Cerebellar cortex (tissue), 1 donor: ENCODE data around the gene MRPL14.
"Not testable (repeated sequence)": the region's sequence is repeated elsewhere in the genome, so short reads cannot be mapped to it uniquely, and the experiment has no call there.

ENCODE experiments used
- DNase-seq: peaks from one replicate; pipeline ENCODE4 v3.0.0-alpha.2; 2015; ENCODE audit warnings: low spot score

Gene MRPL14

GRCh38 chr6:44097782-44098317, 29.4 kb downstream of the MRPL14 start:
- no peak for DNase-seq

- peak; percentile 87 for DNase-seq
Observed at GRCh38 chr6:44096612-44097011, 30.6 kb downstream of the MRPL14 start.

- not testable (repeated sequence) for DNase-seq
Observed at GRCh38 chr6:44095243-44095623, 32.0 kb downstream of the MRPL14 start.

- no peak for DNase-seq
Observed at GRCh38 chr6:44094403-44095242, 32.6 kb downstream of the MRPL14 start.

DNA sequence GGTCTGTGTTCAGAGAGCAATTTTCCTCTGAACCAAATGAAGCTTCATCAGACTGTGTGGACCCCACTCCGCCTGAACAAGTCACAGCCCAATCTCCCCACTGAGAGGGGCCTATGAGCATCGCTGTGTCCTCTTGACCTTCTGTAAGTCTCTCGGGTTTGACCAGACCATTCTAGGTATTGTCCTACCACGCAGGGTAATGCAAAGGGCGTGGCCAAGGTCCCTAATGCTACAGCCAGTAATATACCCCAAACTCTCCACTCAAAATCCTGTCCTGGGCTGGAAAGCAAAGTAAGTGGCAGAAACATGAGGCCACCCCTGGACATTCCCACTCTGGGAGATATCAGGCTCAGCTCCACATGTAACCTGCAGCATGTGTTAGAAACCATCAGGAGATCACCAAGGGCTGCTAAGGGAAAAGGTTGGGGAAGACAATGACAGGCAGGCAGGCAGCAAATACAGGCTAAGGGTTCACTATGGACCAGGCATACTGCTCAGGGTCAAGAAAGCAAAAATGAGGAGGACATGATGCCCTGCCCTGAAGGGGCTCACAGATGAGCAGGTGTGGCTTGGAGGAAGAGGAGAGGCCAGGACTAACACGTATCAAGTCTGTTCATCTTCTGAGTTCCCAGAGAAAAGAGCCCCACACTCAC, 33.4 kb downstream of the MRPL14 start:
- DNase-seq: no peak

DNA sequence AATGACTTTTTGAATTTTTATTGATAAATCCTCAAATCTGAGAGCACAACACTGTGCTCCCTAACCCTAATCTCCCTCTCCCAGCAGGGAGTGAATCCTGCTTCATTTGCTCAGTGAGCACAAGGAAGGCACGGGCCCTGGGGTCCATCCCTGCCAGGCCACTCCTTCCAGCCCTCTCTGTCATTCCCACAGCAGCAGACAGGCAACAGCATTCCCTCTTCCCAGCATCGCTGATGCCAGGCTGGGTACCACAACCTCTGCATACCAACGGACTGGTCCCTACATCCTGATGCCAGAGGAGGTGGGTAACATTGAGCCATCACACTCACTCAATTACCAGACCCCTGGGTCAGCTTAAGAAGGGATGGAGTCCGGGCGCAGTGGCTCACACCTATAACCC, 34.2 kb downstream of the MRPL14 start:
- DNase-seq: no peak

DNA sequence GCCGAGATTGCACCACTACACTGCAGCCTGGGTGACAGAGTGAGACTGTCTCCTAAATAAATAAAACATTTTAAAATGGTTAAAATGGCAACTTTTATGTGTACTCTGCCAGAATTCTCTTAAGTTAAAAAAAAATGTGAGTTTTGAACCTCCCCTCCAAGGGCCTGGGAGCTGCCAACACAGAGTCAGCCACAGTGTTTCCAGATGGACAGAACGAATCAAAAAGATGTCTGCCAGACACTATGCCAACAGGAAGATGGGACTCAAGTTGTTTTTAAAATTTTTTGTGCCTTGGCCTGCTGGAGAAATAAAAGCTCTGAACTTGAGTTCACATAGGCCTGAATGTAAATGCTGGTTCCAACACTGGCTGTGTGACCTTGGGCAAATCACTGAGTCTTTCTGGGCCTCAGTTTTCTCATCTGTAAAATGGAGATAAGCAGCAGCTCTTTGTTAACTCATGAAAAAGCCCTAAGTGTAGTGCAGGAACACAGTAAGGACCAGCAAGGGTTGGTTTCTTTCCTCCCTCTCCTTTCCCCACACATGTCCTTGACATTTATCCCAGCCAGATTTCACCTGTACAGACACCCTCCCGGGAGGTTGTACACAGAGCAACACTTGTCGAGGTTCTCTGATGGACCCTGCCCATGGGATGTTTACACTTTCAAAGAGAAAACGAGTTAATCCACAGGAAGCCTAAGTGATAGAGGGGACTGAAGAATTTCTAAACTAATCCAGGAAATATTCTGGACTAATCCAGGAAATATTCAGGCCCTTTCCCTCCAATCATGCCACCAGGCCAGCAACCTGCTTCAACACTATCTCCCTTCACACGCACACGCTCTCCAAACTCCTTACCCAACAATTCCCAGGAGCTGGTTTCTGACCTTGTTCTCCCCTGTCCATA, 35.0 kb downstream of the MRPL14 start:
- DNase-seq: no peak

GRCh38 chr6:44091356-44091755, 35.9 kb downstream of the MRPL14 start:
- DNase-seq: not testable (repeated sequence)

DNA sequence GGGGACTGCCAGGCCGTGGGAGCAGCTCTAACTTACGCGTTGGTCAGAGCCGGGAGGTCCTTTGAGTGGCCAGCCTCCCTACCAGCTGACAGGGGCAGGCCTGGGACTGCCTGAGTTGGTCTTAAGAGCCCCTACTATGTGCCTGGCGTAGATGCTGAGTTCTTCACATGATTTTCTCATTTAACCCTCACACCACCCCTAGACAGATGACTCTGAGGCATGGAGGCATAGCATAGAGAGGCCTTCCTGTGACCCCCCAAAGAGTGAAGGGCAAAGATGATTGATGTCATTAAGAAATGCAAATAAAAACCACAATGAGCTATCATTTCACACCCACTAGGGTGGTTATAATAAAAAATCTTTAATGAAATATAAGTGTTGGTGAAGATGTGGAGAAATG, 36.8 kb downstream of the MRPL14 start:
- DNase-seq: no peak

DNA sequence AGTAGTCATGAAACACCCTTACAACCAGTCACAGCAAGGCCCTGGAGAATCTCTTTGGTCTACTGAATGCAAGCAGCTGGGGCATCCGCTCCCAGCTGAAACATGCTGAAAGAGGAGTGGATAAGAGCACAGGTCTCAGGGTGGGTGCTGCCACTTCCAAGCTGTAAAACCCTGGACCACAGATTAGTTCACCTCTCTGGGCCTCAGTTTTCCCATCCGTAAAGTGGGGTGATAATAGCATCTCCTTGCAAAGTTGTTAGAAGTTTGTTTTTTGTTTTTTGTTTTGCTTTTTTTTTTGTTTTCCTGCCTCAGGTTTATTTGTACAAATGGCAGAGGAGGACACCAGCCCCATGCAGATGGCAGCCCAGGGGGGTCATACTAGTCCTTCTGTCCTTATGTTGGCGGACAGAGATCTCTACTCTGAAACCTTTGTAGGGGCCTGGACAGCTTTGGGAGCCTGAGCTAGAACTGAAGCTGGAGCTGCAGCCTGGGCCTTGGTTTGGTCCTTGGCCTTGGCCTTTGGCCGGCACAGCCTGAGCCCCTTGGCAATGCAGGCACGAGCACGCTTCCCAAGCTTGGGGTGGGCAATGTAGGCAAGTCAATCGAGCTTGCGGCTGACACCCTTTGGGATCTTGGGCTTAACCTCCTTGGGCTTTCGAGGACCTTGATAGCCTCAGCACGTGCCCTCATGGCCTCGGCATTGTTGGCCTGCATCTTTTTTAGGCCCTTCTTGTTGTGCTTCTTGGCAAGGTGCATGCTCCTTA, 38.2 kb downstream of the MRPL14 start:
- DNase-seq: no peak

DNA sequence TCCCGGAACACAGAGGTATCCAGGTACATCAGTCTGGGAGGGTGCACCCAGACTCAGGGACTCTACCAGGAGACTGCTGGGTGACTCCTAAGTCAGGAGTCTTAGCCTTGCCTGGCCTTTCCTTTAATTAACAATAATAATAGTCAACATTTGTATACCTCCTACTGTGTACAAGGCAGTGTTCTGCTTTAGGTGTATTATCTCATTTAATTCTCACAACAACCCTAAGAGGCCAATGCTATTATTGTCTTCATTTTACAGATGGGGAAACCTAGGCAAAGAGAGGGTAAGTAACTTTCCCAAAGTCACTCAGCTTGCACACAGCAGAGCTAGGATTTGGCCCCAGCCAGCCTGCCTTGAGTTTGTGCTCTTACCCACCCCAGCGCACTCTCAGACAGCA, 39.6 kb downstream of the MRPL14 start:
- no peak for DNase-seq

DNA sequence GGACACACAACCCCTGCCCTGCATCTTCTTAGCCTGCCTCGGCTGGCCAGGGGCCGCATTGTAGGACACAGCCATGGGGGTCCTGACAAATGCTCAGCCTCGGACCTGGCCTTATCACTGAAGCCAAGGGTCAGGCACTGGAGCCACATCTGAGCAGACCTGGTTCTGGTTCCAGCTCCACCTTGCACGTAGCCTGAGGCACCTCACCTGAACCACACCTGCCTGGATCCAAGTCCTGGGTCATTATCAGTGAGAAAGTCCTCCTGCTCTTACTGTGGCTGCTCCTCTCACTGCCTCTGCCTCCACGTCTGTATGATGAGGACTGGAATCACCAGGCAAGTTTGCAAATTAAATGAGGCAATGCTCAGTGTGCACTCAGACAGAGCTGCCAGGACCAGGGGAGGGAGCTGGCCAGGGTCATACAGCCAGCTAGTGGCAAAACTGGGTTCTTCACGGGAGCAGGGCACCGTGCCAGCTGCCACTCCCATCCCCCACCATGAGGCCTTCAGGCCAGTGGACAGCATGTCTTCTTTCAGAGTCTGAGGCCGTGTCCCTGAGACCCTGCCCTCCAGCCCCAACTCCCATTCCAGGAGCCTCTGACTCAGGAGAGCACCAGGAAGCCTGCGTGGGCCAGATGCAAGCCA, 40.2 kb downstream of the MRPL14 start:
- DNase-seq: no peak

DNA sequence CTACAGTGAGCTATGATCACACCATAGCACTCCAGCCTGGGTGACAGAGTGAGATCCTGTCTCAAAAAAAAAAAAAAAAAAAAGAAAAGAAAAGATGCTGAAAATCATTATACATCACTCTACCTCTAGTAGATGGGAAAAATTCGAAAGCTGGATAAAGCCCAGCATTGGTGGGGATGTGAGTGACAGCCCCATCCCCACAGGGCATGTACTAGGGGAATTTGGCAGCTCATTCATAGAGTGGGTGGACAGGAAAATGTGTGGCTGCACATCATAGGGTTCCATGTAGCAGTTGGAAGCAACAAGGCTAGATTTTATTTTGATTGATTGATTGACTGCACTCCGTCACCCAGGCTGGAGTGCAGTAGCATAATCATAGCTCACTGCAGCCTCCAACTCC, 42.0 kb downstream of the MRPL14 start:
- no peak for DNase-seq

DNA sequence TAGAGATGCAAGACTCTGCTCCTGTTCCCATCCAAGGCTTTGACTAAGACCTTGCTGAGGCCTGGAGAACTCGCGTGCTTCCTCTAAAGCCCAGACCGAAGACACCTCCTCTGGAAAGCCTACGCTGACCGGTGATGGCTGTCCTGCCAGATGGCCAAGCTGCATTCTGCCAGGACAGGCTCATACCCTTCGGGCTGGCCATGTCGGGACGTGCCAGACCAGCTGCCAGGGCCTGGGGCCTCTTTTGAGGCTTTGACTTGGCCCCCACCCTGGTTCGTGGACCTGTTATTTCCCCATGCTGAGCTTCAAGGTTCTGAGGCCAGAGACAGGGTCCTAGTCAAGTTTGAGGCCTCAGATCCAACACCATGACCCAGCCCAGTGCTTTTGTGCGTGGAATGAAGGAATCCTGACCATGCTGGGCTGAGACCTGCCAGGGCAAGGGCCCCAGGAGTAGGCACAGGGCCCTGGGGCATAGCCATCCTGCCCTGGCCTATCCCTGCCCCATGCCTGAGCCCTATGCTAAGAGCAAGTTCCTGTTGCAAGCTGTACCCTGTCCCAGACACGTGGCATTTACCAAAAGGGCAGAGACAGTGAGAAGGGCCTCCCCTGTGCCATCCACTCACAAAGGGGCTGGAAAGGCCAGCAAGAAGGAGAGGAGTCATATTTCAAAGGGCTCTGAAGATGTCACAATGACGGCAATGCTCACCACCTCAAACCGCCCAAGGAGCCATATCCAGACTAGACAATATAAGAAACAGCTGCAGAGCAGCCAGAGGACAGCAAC, 42.8 kb downstream of the MRPL14 start:
- DNase-seq: no peak

GRCh38 chr6:44082872-44083321, 44.4 kb downstream of the MRPL14 start:
- no peak for DNase-seq

DNA sequence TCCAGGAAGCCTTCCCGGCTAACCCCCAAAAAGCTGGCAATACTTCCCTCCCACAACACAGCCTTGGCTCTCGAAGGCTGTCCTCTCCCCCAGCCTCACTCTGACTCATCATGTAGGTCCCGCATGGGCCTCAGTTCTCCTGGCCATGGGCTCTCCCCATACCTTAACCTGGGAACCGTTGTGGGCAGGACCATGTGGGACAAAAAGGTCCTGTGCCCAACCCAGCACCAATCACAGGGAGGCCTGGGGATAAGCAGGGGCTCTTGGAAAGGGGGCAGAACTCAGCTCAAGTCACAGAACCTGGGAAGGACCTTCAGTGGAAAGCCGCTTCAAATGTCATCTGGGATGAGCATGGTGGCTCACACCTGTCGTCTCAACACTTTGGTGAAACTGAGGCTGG, 45.5 kb downstream of the MRPL14 start:
- no peak for DNase-seq

DNA sequence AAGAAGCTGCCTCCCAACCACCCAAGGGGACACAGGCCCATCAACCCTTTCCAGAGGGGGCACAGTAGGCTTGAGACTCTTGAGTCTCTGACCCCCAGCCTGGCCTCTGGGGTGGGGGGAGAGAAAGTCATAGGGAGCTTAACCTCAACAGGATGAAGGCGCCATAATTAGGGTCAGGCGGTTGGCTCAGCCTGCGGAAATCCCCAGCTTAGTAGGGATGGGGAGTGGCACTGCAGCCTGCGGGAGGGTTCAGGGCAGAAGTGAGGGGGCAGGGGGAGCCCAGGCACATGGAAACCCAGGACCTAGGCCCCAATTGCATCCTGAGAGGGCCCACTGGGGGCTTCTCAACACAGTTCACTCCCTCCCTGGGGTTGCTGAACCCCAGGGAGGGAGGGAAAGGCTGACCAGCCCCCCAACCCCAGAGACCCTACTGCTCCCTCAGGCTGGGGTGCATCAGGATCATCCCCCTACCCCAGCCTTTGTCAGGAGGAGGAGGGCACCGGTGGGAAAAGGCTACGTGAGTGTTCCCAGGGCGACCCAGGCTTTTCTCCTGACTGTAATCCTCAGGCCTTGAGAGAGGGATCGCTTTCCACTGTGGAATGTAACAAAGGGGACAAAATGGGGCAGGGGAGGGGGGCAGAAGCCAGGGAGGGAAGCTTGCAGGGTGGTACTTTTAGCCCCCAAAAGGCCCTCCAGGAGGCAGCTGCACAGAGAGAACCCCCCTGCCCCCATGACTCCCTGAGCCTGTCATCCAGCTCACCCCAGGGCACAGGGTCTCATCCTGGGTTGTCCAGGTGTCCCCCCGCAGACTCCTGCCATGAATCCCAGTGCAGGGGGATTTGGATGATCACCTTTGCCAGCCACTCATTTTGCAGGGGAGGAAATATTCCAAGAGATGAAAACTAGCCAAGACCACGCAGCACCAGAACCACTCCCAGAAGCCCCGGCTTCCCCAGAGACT, 46.4 kb downstream of the MRPL14 start:
- DNase-seq: no peak

DNA sequence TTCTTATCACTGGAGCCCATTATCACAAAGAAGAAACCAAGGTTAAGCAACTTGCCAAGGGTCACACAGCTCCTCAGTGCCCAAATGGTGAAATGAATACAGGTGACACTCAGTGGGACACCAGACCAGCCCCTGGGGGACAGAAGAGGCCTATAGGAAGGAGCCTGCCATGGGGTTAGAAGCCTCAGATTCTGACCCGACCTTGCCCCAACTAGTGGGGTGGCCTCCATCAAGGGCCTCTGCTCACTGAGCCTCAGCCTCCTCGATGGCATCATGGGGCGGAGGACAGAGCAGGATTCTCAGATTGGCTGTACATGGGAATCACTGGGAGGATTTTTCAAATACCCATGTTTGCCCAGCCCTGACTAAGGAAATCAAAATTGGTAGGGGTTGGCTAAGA, 47.6 kb downstream of the MRPL14 start:
- DNase-seq: no peak
